Stomach (tissue), 4 donors: Measurements from ENCODE around the gene ZNF860.

ENCODE experiments used
- POLR2A ChIP-seq, 4 donors: fragments of 450-650 bp; IDR thresholded peaks; one replicate each; pipeline ENCODE4 v1.6.1; 2016; ENCODE audit warnings: antibody characterized with exemption in 4 of 4, control low read depth in 2 of 4, mild to moderate bottlenecking in 1 of 4, moderate library complexity in 1 of 4
- TF ChIP-seq, protein P1 (sequence below), 7 experiments: fragments of 450-650 bp in 4 of 7; fragments of 200-600 bp in 3 of 7; sonication (generic) in 3 of 7; IDR thresholded peaks; one replicate each; pipeline ENCODE4 v1.5.1; 2016 to 2019; ENCODE audit warnings: antibody characterized with exemption in 7 of 7, control low read depth in 2 of 7, mild to moderate bottlenecking in 1 of 7

DNA sequence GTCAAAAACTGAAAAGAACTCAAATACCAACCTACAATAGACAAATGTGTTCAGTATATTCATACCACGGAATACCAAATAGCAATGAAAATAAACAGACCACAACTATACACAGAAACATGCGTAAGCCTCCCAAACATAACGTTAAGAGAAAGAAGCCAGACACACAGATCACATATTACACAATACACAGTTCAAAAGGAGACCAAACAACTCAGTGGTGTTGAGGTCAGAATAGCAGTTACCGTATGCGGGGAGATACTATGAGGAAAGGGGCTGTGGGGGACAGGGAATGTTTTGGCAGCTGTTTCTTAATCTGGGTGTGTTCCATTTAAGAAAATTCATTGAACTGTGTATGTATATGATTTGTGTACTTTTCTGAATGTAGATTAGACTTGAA lies 7.1 kb upstream of the ZNF860 start:
- TF ChIP-seq, protein P1, sequence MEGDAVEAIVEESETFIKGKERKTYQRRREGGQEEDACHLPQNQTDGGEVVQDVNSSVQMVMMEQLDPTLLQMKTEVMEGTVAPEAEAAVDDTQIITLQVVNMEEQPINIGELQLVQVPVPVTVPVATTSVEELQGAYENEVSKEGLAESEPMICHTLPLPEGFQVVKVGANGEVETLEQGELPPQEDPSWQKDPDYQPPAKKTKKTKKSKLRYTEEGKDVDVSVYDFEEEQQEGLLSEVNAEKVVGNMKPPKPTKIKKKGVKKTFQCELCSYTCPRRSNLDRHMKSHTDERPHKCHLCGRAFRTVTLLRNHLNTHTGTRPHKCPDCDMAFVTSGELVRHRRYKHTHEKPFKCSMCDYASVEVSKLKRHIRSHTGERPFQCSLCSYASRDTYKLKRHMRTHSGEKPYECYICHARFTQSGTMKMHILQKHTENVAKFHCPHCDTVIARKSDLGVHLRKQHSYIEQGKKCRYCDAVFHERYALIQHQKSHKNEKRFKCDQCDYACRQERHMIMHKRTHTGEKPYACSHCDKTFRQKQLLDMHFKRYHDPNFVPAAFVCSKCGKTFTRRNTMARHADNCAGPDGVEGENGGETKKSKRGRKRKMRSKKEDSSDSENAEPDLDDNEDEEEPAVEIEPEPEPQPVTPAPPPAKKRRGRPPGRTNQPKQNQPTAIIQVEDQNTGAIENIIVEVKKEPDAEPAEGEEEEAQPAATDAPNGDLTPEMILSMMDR (IDR thresholded peaks at IDR 0.05), result no peak
- TF ChIP-seq POLR2A (IDR thresholded peaks at IDR 0.05), result no peak
